ENCODE results near the gene WDR27.

GRCh38 chr6:169558774-169559441, 142.9 kb downstream of the WDR27 start:
- TF ChIP-seq CTCF (IDR thresholded peaks at IDR 0.05), result no peak
- TF ChIP-seq POLR2A (IDR thresholded peaks at IDR 0.05), result no peak

Measured in sigmoid colon (tissue), 3 donors.